HG03045 (cell line): Measurements from ENCODE around the gene FXYD2.

Source experiments
- ATAC-seq: cut with Tn5 transposase; IDR thresholded peaks from one replicate; pipeline ENCODE4 v1.9.1; 2021; ENCODE audit warnings: mild to moderate bottlenecking, moderate library complexity; ENCODE audit not compliant: unreplicated experiment

Gene FXYD2

GRCh38 chr11:117859061-117859460 is 34.5 kb upstream of the FXYD2 start:
- no peak for ATAC-seq

DNA sequence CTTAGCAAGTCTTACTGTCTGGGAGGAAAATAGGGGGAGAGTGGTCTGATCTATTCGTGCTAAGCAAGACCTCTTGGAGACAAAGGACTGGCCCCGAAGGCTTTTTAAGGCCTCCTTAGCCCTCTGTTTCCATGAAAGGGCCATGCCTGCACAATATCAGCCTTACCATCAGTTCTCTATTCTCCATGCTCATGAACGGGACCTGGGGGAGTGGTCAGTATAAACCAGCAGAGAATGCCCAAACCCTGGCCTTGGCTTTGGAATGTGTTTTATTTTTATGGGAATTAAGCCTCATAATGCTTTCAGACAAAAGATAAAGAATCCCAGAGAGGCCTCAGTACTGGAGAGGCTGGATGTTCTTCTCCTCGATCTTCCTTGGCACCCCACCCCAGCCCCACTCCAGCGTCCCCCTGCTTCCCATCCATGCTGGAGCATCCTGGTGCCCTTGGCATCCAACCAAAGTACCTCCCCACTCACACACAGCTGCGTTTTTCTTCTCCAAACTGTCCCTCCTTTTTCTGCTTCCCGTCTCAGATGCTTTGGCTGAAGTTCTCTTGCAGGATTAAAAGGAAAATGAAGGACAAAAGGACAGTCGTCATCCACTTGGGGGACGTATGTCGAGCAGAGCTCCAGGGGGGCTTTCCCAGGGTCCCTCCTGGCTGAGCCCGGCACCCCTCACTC is 33.3 kb upstream of the FXYD2 start:
- ATAC-seq = no peak

DNA sequence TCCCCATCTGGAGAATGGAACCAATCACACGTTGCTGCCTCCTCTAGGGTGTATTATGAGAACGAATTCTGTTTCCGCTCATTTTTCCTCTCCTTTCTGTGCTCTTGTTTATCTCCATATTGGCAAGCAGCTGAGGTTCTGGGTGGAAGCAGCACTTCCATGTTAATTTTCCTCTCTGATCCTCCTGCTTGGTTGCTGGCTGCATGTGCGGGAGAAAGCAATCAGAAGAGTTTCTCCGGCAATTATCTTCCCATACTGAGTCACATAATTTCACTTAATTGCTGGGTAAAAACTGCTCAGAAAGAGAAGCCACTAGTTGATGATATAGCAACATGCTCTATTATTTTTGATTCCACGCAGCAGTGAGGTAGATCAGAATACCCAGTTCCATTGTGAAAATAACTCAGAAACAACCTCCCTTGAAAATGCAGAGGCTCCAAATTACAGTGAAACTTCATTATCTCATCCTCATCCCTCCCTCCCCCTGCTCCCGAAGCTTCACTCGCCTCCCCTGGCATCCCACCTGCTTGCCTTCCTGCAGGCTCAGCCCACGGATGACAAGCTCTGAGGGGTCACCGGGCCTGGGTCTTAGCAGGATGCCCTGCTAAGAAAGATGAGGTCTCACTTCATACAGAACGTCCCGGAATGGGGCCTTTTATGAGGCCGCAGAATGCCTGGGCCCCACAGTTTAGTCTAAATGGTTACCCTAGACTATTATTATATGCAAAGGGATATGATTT is 31.5 kb upstream of the FXYD2 start:
- ATAC-seq = no peak

GRCh38 chr11:117855186-117855845 is 30.8 kb upstream of the FXYD2 start:
- ATAC-seq = no peak

DNA sequence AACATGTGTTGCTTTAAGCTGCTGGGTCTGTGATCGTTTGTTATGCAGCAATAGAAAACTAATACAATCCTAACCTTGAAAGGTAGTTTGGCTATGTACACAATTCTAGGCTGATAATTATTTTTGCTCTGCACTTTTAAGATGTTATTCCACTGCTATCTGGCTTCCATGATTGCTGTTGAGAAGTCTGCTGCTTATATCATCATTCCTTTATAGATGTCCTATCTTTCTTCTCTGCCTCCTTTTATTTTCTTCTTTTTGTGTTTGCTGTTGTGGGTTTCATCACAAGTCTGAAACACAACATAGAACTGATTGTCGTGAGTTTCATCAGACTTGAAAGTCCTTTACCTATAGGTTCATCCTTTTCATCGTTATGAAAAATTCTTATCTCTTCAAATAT is 27.8 kb upstream of the FXYD2 start:
- ATAC-seq = no peak

- ATAC-seq = no peak
These were observed 27.3 kb upstream of the FXYD2 start for GRCh38 chr11:117851852-117852251.

GRCh38 chr11:117851106-117851505 is 26.6 kb upstream of the FXYD2 start:
- no peak for ATAC-seq

GRCh38 chr11:117849781-117850414 is 25.4 kb upstream of the FXYD2 start:
- ATAC-seq = no peak

- ATAC-seq = no peak
These were observed 19.3 kb upstream of the FXYD2 start for GRCh38 chr11:117843666-117844484.

DNA sequence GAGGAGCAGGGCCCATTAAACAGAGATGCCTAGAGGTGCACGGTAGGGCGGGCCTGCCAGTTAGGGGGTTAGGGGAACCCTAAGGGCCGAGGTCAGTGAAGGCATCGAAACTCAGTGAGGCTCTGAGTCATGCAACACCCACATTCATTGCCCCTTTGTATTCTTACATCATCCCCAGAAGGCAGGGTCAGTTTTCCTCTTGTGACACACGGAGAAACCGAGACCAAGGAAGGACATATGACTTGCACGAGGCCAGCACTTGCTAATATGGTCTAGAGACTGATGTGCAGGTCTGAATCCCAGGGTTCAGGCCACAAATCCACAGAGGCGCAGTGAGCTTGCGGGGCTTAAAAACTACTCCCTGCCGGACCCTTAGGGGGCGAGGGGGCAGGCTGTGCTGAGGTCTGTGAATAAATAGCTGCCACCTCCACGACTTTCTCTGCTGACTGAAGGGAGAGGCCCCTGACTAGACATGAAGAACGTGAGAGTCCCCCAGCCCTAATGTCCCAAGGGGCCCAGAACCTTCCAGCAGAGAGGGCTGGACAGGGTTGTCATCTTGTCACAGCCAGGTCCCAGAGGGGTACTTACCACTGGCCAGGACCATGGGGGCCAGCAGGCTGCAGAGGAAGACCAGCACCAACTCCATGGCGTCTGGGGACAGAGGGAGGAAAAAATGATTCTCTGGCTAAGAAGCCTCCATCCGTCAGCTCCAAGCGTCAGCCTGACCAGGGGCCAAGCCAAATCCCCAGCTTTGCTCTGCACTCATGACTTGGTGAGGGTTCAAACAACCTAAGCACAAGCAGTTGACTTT is 17.8 kb upstream of the FXYD2 start:
- no peak for ATAC-seq

GRCh38 chr11:117841551-117842031 is 17.0 kb upstream of the FXYD2 start:
- ATAC-seq = no peak

DNA sequence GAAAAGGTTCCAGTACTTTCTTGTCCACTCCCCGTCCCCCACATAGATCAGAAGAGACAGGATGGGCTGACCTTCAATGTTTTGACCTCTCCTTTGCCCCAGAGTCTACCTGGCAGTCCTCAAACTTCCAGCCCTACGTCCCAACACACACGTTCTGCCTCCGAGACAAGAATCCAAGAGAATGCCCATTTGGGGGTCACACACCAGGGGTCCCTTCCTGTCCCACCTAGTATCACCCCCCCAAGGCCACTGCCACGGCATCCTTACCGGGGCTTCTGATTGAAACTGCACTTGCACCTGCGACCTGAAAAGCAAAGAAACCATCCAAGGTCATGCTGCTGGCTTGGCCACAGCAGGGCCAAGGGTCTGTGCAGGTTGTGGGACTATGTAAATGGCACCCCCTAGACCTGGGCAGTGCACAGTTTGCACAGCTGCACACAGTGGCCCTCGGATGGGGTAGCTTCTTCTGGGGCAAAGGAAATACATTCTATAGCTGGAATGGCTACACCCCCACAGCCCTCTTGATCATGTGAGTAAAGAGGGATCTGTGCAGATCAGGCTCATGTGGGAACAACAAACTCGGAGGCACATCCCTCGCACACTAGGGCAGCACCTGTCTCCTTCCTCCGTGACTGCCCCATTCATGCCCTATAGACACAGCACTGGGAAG is 16.5 kb upstream of the FXYD2 start:
- ATAC-seq = no peak

- ATAC-seq = no peak
These were observed 15.6 kb upstream of the FXYD2 start for GRCh38 chr11:117839936-117840813.

GRCh38 chr11:117839380-117839881 is 14.9 kb upstream of the FXYD2 start:
- no peak for ATAC-seq

DNA sequence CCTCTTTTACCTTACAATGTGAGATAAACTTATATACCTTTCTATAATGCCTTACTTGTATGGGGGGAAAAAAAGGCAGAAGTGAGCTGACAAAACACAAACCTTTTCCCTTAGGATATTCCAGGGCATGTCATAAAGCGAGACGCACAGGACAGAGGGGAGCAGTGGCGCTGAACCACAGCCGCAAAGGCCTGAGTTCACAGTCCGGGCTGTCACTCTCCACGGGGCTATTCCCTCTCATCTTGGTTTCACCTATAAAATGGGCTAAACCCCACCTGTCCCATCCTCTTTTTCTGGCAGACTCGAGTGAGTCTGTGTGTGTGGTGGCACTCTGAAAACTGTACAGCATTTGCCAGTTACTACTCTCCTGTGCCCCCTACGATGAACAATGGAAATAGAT is 14.4 kb upstream of the FXYD2 start:
- no peak for ATAC-seq

DNA sequence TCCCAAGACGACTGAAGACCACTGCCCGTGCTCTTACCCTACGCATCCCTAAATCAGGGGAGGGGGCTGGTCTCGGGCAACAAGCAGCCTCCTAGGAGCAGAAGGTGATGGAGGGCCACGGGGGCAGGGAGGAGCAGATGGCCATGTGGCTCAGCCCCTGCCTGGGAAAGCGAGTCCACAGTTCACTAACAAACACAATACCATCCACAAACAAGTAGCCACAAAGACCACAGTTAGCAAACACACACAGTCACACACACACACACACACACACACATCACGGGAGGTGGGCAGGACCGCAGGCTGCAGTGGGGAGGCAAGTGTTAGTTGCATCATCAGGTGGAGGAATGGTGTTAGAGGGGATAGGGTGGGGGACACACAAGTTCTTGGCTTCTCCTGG is 13.2 kb upstream of the FXYD2 start:
- ATAC-seq = no peak

GRCh38 chr11:117837070-117837776 is 12.7 kb upstream of the FXYD2 start:
- no peak for ATAC-seq
